Osteocyte (in vitro differentiated cells): ENCODE data around the gene SRRM4. TPM values are rescaled to one million over a fixed set of nuclear protein-coding genes. Genes with fewer than 3 reads are reported as not detected.
"Not testable (repeated sequence)": the region's sequence is repeated elsewhere in the genome, so short reads cannot be mapped to it uniquely, and the experiment has no call there.

Experiments
- DNase-seq: peaks from one replicate; pipeline ENCODE4 v3.0.0; 2021; ENCODE audit warnings: mixed read lengths; ENCODE audit not compliant: unreplicated experiment; ENCODE audit errors: extremely low spot score
- H3K27ac Mint-ChIP-seq: one replicate; pipeline ENCODE4 v1.8.0; 2021; ENCODE audit warnings: mild to moderate bottlenecking, mixed read lengths; ENCODE audit not compliant: unreplicated experiment
- H3K27me3 Mint-ChIP-seq: one replicate; pipeline ENCODE4 v1.8.0; 2021; ENCODE audit warnings: mixed read lengths; ENCODE audit not compliant: unreplicated experiment
- H3K36me3 Mint-ChIP-seq: one replicate; pipeline ENCODE4 v1.8.0; 2021; ENCODE audit warnings: mixed read lengths; ENCODE audit not compliant: unreplicated experiment
- H3K4me1 Mint-ChIP-seq: one replicate; pipeline ENCODE4 v1.8.0; 2021; ENCODE audit warnings: mixed read lengths; ENCODE audit not compliant: unreplicated experiment
- H3K4me3 Mint-ChIP-seq: one replicate; pipeline ENCODE4 v1.8.0; 2021; ENCODE audit warnings: mild to moderate bottlenecking, moderate library complexity, mixed read lengths; ENCODE audit not compliant: unreplicated experiment
- H3K9me3 Mint-ChIP-seq: one replicate; pipeline ENCODE4 v1.8.0; 2021; ENCODE audit warnings: mixed read lengths; ENCODE audit not compliant: unreplicated experiment
- total RNA-seq: library from RNA; stranded (reverse); gene quantifications from 2 replicates; pipeline ENCODE4 v1.2.1, GENCODE V29; 2021
- TF ChIP-seq, protein P1 (sequence below): fragments of 200-600 bp; sonication (generic); IDR thresholded peaks from 2 replicates; pipeline ENCODE4 v1.5.0; 2021; ENCODE audit warnings: antibody characterized with exemption, mild to moderate bottlenecking, moderate library complexity

The SRRM4 gene
- total RNA-seq, 1 donor from 2014 or later = not detected

DNA sequence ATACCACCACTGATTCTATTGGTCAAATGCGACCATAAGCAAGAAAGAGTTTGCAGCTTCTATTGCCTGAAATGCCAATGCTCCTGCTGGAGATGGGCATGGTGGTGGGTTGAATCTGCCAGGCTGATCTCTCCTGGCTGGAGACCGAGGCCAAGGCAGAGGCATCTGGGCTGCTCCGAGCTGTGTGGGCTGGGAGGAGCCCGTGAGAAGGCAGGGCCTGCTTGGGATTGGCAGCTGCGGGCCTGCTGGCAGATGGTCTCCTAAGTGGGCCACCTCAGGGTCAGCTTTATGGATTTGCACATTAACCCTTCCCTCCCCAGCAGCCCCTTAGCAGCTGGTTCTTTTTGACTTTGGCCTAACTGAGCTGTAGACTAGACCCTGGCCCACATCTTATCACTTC is 25.4 kb downstream of the SRRM4 start:
- Mint-ChIP-seq H3K9me3 (peaks cover 11% of the 10 kb centered on the region), H3K27me3 (no peaks in the 10 kb centered on the region), H3K27ac (no peak overlapping the region), H3K4me1 (no peaks in the 10 kb centered on the region), H3K36me3 (no peaks in the 10 kb centered on the region), H3K4me3 (no peak overlapping the region)
- no peak for DNase-seq
- TF ChIP-seq, protein P1, sequence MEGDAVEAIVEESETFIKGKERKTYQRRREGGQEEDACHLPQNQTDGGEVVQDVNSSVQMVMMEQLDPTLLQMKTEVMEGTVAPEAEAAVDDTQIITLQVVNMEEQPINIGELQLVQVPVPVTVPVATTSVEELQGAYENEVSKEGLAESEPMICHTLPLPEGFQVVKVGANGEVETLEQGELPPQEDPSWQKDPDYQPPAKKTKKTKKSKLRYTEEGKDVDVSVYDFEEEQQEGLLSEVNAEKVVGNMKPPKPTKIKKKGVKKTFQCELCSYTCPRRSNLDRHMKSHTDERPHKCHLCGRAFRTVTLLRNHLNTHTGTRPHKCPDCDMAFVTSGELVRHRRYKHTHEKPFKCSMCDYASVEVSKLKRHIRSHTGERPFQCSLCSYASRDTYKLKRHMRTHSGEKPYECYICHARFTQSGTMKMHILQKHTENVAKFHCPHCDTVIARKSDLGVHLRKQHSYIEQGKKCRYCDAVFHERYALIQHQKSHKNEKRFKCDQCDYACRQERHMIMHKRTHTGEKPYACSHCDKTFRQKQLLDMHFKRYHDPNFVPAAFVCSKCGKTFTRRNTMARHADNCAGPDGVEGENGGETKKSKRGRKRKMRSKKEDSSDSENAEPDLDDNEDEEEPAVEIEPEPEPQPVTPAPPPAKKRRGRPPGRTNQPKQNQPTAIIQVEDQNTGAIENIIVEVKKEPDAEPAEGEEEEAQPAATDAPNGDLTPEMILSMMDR = no peak

- H3K27me3 Mint-ChIP-seq, DNase-seq, H3K4me1 Mint-ChIP-seq, H3K27ac Mint-ChIP-seq, H3K36me3 Mint-ChIP-seq, H3K4me3 Mint-ChIP-seq: not testable (repeated sequence)
- H3K9me3 Mint-ChIP-seq = peaks cover 19% of the 10 kb centered on the region
Measured at GRCh38 chr12:119008273-119008672, 26.9 kb downstream of the SRRM4 start.

DNA sequence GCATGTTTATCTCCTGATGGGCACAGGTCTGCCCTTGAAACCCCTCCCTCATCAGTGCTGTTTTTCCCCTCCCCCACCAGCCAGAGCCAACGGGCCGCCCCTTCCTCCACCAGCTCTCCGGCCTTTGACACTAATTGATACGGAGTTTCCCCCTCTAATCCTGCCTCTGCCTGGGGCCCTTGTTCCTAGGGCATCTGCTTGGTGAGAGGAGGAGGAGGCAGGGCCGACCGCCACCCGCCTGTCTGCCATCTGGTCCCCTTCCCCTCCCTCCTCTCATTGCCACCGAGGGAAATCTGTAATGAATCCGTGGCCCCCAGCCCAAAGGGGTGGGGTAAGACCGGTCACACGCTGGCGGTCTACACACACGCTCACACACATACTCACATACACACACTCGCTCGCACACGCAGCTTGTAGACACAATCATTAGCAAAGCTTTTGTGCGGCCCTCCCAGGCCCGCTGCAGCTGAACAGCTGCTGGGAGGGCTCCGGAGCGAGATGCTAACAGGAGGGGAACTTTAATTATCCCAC is 27.4 kb downstream of the SRRM4 start:
- H3K9me3 Mint-ChIP-seq = peaks cover 19% of the 10 kb centered on the region
- TF ChIP-seq, protein P1 = no peak
- H3K36me3 Mint-ChIP-seq = no peaks in the 10 kb centered on the region
- H3K4me3 Mint-ChIP-seq = no peak overlapping the region
- DNase-seq = peak; percentile 73
- no peaks in the 10 kb centered on the region for H3K4me1 Mint-ChIP-seq
- no peak overlapping the region for H3K27ac Mint-ChIP-seq
- H3K27me3 Mint-ChIP-seq = no peaks in the 10 kb centered on the region

DNA sequence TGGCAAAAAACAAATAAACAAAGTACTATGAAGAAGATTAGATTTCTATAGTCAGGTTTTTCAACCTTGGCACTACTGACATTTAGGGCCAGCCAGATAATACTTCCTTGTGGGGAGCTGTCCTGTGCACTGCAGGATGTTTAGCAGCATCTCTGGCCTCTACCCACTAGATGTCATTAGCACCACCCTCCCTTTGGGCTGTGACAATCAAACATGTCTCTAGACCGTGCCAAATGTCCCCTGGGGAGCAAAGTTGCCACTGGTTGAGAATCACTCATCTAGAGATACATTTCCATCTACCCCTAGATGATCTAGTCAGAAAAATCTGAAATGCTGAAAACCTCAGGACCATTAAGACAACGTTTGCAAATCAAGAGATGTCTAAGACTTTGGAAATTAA is 29.9 kb downstream of the SRRM4 start:
- H3K27me3 Mint-ChIP-seq = no peaks in the 10 kb centered on the region
- no peak overlapping the region for H3K27ac Mint-ChIP-seq
- no peaks in the 10 kb centered on the region for H3K36me3 Mint-ChIP-seq
- H3K4me1 Mint-ChIP-seq = no peaks in the 10 kb centered on the region
- H3K9me3 Mint-ChIP-seq = peaks cover 15% of the 10 kb centered on the region
- H3K4me3 Mint-ChIP-seq = no peak overlapping the region
- TF ChIP-seq, protein P1 = no peak
- no peak for DNase-seq

DNA sequence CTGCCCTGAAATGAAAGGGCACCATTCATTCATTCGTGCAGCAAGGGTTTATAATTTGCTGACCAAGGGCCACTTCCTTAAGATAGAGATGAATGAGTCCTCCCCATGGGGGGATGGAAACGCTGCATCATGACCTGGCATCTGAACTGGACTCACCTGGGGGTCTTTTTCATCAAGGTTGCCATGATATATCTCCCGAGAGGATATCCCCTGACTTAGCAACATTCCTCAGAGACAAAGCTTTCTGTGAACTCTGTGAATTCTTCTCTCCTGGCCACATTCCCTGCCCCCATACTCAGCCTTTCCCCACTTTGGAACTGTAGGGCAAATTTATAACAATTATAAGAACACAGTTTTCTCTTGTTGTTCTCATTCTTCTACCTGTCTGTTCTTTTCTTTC is 30.8 kb downstream of the SRRM4 start:
- no peaks in the 10 kb centered on the region for H3K27me3 Mint-ChIP-seq
- TF ChIP-seq, protein P1 = no peak
- DNase-seq = no peak
- peaks cover 21% of the 10 kb centered on the region for H3K9me3 Mint-ChIP-seq
- H3K27ac Mint-ChIP-seq = no peak overlapping the region
- no peaks in the 10 kb centered on the region for H3K36me3 Mint-ChIP-seq
- H3K4me3 Mint-ChIP-seq = no peak overlapping the region
- no peaks in the 10 kb centered on the region for H3K4me1 Mint-ChIP-seq

DNA sequence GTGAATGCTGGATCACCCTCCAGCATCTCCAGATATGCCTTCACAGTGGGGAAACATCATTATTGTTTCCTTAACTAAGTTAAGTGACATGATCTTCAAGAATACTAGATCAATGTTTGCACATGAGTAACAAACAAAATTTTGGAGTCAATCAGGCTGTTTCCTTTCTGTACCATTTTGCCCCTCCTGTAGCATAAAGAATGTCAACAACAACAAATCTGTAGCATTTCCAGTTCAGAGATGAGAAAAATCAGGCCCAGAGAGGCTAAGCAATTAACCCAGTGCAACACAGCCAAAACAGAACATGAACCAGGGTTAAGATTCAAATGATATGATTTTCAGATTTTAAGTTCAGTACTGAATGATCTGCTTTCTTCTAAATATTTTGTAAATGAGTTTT is 31.7 kb downstream of the SRRM4 start:
- Mint-ChIP-seq H3K36me3 (no peaks in the 10 kb centered on the region), H3K4me1 (no peaks in the 10 kb centered on the region), H3K4me3 (no peak overlapping the region), H3K9me3 (peaks cover 25% of the 10 kb centered on the region), H3K27ac (no peak overlapping the region), H3K27me3 (no peaks in the 10 kb centered on the region)
- TF ChIP-seq, protein P1 = no peak
- no peak for DNase-seq
